ENCODE measurements around the gene ZC3H6.

GRCh38 chr2:112311932-112312331 is 36.5 kb downstream of the ZC3H6 start:
- TF ChIP-seq CTCF (conservative IDR thresholded peaks at IDR 0.05 in 1 of 2, IDR thresholded peaks at IDR 0.05 in 1 of 2; ENCODE audit: low read depth in 1 of 2, low read length in 2 of 2) (no peak), EZH2 (IDR thresholded peaks at IDR 0.05; ENCODE audit: low read length, missing control alignments) (no peak)

All from fibroblast of lung (primary cell).